Measurements from ENCODE around the gene SMARCD3.

SMARCD3 gene

DNA sequence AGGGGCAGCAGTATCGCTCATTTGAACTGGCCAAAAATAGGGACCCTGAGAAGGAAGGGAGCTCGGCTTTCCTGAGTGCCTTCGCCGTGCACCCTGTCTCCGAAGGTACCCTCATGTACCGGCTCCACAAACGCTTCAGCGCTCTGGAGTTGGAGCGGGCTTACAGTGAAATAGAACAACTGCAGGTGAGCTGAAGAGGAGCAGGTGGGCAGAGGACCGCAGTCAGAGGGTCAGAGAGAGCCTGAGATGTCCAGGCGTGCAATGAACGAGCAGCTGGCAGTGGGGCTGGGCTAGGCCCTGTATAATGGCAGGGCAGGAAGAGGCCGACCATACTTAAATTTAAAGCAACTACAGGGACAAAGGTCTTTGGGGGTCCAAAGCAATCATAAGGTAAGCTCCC is 12.1 kb downstream of the SMARCD3 start:
- no peak for DNase-seq (ENCODE audit: low read depth)

DNA sequence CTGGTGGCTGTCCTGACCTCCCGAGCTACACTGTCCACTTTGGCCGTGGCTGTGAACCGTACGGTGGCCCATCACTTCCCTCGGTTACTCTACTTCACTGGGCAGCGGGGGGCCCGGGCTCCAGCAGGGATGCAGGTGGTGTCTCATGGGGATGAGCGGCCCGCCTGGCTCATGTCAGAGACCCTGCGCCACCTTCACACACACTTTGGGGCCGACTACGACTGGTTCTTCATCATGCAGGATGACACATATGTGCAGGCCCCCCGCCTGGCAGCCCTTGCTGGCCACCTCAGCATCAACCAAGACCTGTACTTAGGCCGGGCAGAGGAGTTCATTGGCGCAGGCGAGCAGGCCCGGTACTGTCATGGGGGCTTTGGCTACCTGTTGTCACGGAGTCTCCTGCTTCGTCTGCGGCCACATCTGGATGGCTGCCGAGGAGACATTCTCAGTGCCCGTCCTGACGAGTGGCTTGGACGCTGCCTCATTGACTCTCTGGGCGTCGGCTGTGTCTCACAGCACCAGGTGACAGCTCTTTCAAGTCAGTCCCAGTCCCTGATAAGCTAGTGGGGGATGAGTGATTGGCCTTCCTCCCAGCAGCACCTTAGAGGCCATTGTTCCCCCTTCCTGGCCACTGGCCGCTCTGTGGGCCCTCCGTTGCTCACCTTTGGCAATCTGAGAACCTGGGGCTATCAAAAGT is 13.3 kb downstream of the SMARCD3 start:
- DNase-seq (ENCODE audit: low read depth): no peak

DNA sequence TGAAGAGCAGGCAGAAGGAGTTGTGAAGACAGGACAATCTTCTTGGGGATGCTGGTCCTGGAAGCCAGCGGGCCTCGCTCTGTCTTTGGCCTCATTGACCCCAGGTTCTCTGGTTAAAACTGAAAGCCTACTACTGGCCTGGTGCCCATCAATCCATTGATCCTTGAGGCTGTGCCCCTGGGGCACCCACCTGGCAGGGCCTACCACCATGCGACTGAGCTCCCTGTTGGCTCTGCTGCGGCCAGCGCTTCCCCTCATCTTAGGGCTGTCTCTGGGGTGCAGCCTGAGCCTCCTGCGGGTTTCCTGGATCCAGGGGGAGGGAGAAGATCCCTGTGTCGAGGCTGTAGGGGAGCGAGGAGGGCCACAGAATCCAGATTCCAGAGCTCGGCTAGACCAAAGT is 14.7 kb downstream of the SMARCD3 start:
- no peak for DNase-seq (ENCODE audit: low read depth)

GRCh38 chr7:151232917-151233701 is 15.4 kb downstream of the SMARCD3 start:
- DNase-seq (ENCODE audit: low read depth): peak; percentile 75

GRCh38 chr7:151232091-151232916 is 16.2 kb downstream of the SMARCD3 start, which contains the start of gene CHPF2:
CHPF2 (plus strand) TSS chr7:151232483; CDS start chr7:151234012, 1,529 bp downstream.
- peak; percentile 84 for DNase-seq (ENCODE audit: low read depth)

- DNase-seq (ENCODE audit: low read depth): no peak
Observed at GRCh38 chr7:151231080-151231479, 17.4 kb downstream of the SMARCD3 start.

DNA sequence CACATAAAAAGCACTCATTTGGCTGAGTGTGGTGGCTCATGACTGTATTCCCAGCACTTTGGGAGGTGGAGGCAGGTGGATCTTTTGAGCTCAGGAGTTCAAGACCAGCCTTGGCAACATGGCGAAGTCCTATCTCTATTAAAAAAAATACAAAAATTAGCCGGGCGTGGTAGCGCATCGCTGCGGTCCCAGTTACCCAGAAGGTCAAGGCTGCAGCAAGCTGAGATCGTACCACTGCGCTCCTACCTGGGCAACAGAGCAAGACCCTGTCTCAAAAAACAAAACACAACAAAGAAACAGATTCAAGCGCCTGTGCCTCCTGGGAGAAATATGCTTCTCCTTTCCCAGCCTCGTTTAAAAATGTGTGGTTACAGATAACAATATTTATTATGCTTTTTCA is 19.2 kb downstream of the SMARCD3 start:
- DNase-seq (ENCODE audit: low read depth): no peak

DNA sequence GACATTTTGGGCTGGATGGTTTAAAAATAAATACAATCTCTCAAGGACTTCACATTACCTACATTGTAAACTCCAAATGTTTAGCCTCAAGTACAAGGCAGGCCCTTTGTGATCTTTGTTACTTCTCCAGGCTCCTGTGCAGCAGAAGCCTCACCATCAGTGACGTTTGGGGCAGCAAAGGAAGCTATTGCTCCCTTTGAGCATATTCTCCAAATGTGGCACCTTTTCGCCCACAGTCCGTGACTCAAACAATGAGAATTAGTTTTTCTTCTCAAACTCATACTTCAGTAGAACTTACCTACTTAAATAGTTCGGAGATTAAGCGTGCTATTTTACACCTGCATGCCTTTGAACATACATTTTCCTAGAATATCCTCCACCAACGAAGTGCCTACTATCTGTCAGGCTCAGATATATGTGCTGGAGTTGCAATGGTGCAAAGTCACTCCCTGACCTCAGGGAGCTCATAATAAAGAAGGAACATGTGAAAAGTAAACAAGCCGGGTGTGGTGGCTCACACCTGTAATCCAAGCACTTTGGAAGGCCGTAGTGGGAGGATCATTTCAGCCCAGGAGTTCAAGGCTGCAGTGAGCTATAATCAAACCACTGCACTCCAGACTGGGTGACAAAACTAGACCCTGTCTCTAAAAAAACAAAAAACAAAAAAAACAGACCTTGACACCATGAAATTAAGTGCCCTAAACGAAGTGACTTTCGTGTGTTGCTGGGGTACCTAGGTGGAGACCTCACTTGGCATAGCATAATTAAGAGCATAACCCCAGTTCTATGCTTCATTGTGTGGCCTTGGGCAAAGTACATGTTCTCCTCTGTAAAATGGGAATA is 20.2 kb downstream of the SMARCD3 start:
- no peak for DNase-seq (ENCODE audit: low read depth)

- DNase-seq (ENCODE audit: low read depth): peak; percentile 97
Observed at GRCh38 chr7:151226875-151227782, 21.4 kb downstream of the SMARCD3 start, which contains the start of gene ABCF2. ABCF2 (minus strand) TSS chr7:151227205; CDS start chr7:151226458, 747 bp downstream.

DNA sequence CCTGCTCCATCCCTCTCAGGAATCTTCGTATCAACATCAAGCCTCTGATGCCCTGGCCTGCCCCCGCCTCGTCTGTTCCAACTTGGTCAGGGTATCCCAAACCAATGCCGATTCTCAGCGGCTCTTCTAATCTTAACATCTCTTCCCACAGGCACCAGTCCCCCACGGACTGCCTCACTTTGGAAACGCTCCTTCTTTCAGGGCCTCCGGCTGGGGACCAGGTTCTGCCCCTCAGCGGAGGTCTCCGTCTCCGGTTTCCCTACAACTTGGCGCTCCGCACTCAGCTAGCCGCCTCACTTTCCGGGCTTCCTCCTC is 22.0 kb downstream of the SMARCD3 start:
- DNase-seq (ENCODE audit: low read depth): no peak

DNA sequence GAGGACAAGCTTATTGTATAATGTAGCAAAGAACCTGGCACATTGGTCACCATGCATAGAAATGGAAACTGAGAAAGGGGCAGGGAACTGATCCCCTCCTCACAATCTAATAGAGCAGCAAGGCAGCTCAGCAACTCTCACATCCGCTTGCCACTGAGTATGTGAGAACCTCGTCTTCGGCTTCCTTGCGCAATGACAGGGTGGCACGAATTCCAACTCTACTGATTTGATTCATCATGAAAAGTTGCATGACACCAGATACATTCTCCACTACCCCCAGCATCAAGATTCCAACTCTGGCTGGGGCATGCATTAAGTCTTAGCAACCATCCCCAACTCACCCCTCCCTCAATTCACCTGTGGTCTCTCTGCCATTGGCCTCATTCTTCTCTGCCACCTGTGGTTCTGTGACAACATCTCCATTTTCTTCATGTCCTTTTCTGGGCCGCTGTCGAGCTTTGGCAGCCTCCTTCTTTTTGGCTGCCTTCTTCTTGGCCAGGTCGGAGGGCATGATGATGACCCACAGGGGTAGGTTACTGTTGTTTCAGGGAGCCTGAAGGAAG is 22.5 kb downstream of the SMARCD3 start:
- no peak for DNase-seq (ENCODE audit: low read depth)

DNA sequence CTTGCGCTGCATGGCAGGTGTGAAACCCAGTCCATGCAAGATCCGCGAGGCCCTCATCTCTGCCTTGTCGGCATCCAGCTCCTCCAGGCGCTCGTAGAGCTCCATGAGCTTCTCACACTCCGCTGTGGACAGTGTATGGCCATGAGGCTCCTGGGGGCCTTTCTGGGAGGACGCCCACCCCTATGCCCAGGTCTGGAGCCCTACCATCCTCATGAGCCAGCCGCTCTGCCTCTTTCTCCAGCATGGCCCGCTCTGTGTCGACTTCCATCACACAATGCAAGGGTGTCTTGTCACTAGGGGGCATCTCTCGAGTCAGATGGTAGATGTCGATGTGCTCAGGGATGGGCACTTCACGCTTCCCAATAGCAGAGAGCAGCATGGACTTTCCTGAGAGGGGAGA is 24.8 kb downstream of the SMARCD3 start:
- DNase-seq (ENCODE audit: low read depth): no peak

DNA sequence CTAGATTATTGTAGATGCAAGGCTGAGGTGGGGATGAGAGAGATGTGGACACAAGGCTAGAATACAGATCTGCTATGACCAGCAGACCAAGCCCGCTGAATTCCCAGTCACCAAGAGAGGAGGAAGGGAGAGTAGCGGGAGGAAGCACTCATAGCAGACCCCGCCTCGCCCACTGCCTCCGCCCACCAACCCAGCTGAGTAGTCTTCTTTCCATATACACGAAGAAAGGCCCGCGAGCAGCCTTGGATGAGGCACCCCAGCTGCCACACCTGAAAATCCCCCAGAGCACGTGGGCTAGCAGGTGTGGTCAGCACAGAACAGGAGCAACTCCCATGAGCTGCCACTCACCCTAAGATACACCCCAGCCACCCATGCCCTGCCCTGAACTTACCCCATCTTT is 30.3 kb downstream of the SMARCD3 start:
- no peak for DNase-seq (ENCODE audit: low read depth)

- DNase-seq (ENCODE audit: low read depth): no peak
Observed at GRCh38 chr7:151215396-151215795, 33.1 kb downstream of the SMARCD3 start.

DNA sequence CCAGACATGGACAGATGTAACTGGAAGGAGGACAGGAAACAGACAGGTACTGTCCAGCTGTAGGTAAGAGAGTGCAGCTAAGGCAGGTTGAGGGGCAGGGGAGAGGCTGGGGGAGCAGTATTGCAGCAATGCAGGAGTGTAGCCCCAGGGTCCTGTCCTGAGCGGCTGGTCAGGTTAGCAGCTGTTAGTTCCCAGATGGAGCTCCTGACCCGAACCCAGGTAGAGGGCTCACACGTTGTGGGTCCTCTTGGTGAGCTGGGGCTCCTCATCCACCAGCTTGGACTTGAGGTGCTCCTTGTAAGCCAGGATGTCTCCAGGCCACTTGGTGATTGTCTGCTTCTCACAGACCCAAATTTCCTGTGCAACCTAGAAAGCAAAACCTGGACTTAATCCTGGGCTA is 34.7 kb downstream of the SMARCD3 start:
- DNase-seq (ENCODE audit: low read depth): no peak

DNA sequence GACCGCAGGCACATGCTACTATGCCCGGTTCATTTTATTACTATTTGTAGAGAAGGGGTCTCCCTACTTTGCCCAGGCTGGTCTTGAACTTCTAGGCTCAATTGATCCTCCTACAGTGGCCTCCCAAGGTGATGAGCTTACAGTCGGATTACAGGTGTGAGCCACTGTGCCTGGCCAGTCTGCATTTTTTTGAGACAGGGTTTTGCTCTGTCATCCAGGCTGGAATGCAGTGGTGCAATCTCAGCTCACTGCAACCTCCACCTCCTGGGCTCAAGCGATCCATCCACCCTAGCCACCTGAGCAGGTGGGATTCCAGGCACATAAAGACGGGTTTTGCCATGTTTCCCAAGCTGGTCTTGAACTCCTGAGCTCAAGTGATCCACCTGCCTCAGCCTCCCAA is 35.9 kb downstream of the SMARCD3 start:
- DNase-seq (ENCODE audit: low read depth): no peak

DNA sequence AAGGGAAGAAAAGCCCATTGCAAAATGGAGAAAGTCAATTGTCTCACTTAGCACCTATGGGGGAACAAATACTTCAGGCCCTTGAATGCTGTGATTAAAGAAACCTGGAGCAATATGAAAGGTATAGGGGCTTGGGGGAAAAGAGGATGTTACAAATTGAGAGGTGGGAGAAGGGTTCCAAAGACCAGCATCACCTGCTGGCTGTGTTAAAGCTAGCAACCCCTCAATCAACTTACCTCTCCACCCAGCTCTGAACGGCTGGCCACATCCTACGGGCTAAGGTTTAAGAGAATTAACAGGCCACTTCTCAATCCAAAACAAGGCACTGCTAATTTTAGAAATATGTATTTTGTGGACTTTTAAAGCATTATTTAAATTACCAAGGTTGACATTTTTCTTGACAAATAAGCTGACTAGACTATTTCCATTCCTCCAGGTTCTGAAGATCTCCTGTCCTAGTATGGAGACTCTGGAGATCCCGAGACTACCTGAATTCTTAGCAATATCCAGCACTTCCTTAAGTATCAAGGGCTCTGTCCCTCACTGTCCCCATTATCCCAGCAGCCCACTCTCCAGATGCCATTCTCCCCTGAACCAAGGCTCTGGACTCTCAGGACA is 37.2 kb downstream of the SMARCD3 start:
- no peak for DNase-seq (ENCODE audit: low read depth)

DNA sequence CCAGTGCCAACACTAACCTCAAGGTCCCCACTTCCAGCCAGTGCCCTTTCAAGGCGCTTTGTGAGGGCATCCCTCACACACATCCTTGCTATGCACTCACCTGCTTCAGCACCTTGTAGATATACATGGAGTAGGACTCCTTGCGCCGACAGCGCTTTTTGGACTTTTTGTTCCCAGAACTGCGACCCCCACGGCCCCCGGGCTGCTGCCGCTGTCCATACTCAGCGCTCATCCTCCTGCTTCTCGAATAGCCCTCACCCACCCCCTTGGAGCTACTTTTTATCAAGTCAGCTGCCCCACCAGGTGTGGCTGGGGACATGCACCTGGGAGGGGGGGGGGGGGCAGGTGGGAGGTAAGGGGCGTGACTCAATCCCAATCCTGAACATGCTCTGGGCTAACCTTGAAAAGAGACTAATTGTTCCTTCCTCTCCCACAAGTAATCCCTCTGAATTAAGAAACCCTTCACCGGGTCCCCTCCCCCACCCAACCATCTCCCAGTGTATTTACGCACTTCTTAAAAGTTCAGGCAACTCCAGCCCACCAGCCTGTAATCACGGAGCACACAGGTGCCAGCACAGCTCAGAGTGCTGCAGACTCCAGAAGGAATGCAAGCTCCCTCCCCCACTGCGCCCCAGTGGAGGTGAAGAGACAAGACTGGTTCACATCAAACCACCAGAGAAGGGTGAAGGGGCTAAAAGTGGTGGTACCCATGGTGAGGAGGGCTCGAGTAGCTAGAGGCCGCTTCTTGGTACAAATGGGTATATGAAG is 38.2 kb downstream of the SMARCD3 start, which contains the start of gene H2BK1:
H2BK1 (minus strand) TSS at position 402 of the 768 bp plus-strand sequence; CDS start at position 232, 170 bp downstream.
- DNase-seq (ENCODE audit: low read depth): no peak

DNA sequence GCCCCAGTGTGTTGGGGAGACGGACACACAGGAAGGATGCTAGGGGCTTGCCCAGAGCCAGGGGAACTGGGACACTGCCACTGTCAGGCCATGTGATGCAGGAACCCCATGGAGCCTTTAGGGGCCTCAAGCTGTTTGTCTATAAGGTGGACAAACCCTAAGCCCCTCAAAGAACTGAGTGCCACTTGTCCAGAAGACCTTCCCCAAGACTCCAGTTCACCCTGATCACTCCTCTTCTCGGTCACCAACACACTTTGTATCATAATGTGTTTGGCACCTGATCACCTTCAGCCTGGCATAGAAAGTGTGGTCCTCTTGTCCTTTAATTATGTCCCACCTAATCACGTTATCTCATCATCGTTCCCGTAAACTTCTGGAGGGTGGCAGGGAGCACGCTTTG is 38.9 kb downstream of the SMARCD3 start:
- no peak for DNase-seq (ENCODE audit: low read depth)
